HFFc6 (cell line): Measurements from ENCODE around the gene GEMIN8. TPM values are rescaled to one million over a fixed set of nuclear protein-coding genes. Genes with fewer than 3 reads are reported as not detected.
A peak's percentile ranks its signal among the peaks of the same experiment; 100 is the strongest.

Source experiments
- DNase-seq: peaks from one replicate; pipeline ENCODE4 v3.0.0-alpha.2; 2018
- H3K27ac Mint-ChIP-seq: 2 replicates; pipeline ENCODE4 v1.8.0; 2020; ENCODE audit warnings: mild to moderate bottlenecking, mixed read lengths
- H3K27me3 Mint-ChIP-seq: 2 replicates; pipeline ENCODE4 v1.8.0; 2021; ENCODE audit warnings: mild to moderate bottlenecking, moderate library complexity, mixed read lengths; ENCODE audit not compliant: insufficient read depth
- H3K36me3 Mint-ChIP-seq: 2 replicates; pipeline ENCODE4 v1.8.0; 2021; ENCODE audit warnings: low read depth, mixed read lengths
- H3K4me1 Mint-ChIP-seq: 2 replicates; pipeline ENCODE4 v1.8.0; 2020; ENCODE audit warnings: low read depth, mixed read lengths
- H3K4me3 Mint-ChIP-seq: 2 replicates; pipeline ENCODE4 v1.8.0; 2020; ENCODE audit warnings: mild to moderate bottlenecking, moderate library complexity, mixed read lengths
- H3K9me3 Mint-ChIP-seq: 2 replicates; pipeline ENCODE4 v1.8.0; 2020; ENCODE audit warnings: mild to moderate bottlenecking, mixed read lengths
- CTCF ChIP-seq: fragments of 200-600 bp; sonication (generic); IDR thresholded peaks from 2 replicates; pipeline ENCODE4 v1.5.0; 2021; ENCODE audit warnings: antibody characterized with exemption, mild to moderate bottlenecking
- long read RNA-seq: library from polyadenylated mRNA; unstranded; transcript quantifications from one replicate; pipeline ENCODE4 v2.0.0, GENCODE V29; 2019
- total RNA-seq, 6 experiments: library from RNA; stranded (reverse); fragmentation: NEBNext Ultra II Directional; extraction: Animal tissue kit (Norgen Biotek cat#: 25700); gene quantifications; 2 replicates in 1 of 6; 3 replicates in 5 of 6; pipeline ENCODE4 v1.2.3, GENCODE V29; 2021

The GEMIN8 gene
- 10 to 100 TPM; 10.1 to 12.9 (median 11.8) TPM for total RNA-seq
- long read RNA-seq, partial matches to known transcripts, result 11 of 18 reads
- long read RNA-seq, other reads (novel, unspliced or antisense), result 2 of 18 reads

GRCh38 chrX:14029425-14030173 lies at the start of gene GEMIN8:
Gene GEMIN8, minus strand, starts transcription at chrX:14029892. Its CDS starts 8,414 bp downstream, at chrX:14021478.
- H3K27ac Mint-ChIP-seq, result peak within 1 kb of the TSS; percentile 99

GRCh38 chrX:14076639-14077038 lies 46.9 kb upstream of the GEMIN8 start:
- H3K36me3 Mint-ChIP-seq, result no peaks in the 10 kb centered on the region
- no peak for DNase-seq
- H3K9me3 Mint-ChIP-seq, result no peaks in the 10 kb centered on the region
- H3K27ac Mint-ChIP-seq, result no peak overlapping the region
- no peak overlapping the region for H3K4me3 Mint-ChIP-seq
- no peak for TF ChIP-seq CTCF
- no peaks in the 10 kb centered on the region for H3K4me1 Mint-ChIP-seq
- no peaks in the 10 kb centered on the region for H3K27me3 Mint-ChIP-seq

More at GRCh38 chrX:14029425-14030173, at the start of gene GEMIN8:
- Mint-ChIP-seq H3K27me3 (no peaks in the 10 kb centered on the region), H3K36me3 (no peaks in the 10 kb centered on the region; the same call in 1 of the 2 replicates), H3K9me3 (no peaks in the 10 kb centered on the region), H3K4me1 (peaks cover 23% of the 10 kb centered on the region), H3K4me3 (peak within 1 kb of the TSS; percentile 96)
- DNase-seq, result peak; percentile 76
- TF ChIP-seq CTCF, result no peak

- H3K27ac Mint-ChIP-seq, result no peak overlapping the region
- no peak for DNase-seq
- no peaks in the 10 kb centered on the region for H3K27me3 Mint-ChIP-seq
- no peaks in the 10 kb centered on the region for H3K9me3 Mint-ChIP-seq
- no peak overlapping the region for H3K4me3 Mint-ChIP-seq
- H3K36me3 Mint-ChIP-seq, result no peaks in the 10 kb centered on the region
- no peak for TF ChIP-seq CTCF
- no peaks in the 10 kb centered on the region for H3K4me1 Mint-ChIP-seq
These were observed 43.9 kb upstream of the GEMIN8 start for GRCh38 chrX:14073556-14073955.

- Mint-ChIP-seq H3K27me3 (no peaks in the 10 kb centered on the region), H3K27ac (no peak overlapping the region), H3K9me3 (no peaks in the 10 kb centered on the region), H3K36me3 (no peaks in the 10 kb centered on the region), H3K4me1 (no peaks in the 10 kb centered on the region), H3K4me3 (no peak overlapping the region)
- no peak for TF ChIP-seq CTCF
- DNase-seq, result no peak
These were observed 43.4 kb upstream of the GEMIN8 start for GRCh38 chrX:14073071-14073470.

- no peaks in the 10 kb centered on the region for H3K9me3 Mint-ChIP-seq
- no peaks in the 10 kb centered on the region; the same call in 1 of the 2 replicates for H3K27me3 Mint-ChIP-seq
- H3K36me3 Mint-ChIP-seq, result no peaks in the 10 kb centered on the region
- H3K4me3 Mint-ChIP-seq, result no peak overlapping the region
- no peak for TF ChIP-seq CTCF
- no peak overlapping the region for H3K27ac Mint-ChIP-seq
- DNase-seq, result no peak
- peaks cover 5% of the 10 kb centered on the region; the same call in 1 of the 2 replicates for H3K4me1 Mint-ChIP-seq
These were observed 36.1 kb upstream of the GEMIN8 start for GRCh38 chrX:14065800-14066199.
